DMS153 treated with DMSO at 0.1 percent for 48 hours (cell line): ENCODE results near the gene QARS1.

ENCODE experiments used
- DNase-seq: peaks from one replicate; lab custom pipeline; 2025; ENCODE audit not compliant: unreplicated experiment; lab: John Stamatoyannopoulos, UW

The QARS1 gene

GRCh38 chr3:49054344-49054862 lies 50.2 kb downstream of the QARS1 start:
- DNase-seq, result no peak

GRCh38 chr3:49053543-49053942 lies 51.0 kb downstream of the QARS1 start:
- no peak for DNase-seq
